Thyroid gland (tissue), 4 donors: Measurements from ENCODE around the gene ARMC5. TPM values are rescaled to one million over a fixed set of nuclear protein-coding genes. Genes with fewer than 3 reads are reported as not detected.
A peak's percentile ranks its signal among the peaks of the same experiment; 100 is the strongest.
"Not testable (repeated sequence)": the region's sequence is repeated elsewhere in the genome, so short reads cannot be mapped to it uniquely, and the experiment has no call there.

Experiments
- DNase-seq, 2 donors: peaks; one replicate each; pipeline ENCODE4 v3.0.0-alpha.2; 2019
- H3K27ac ChIP-seq, 3 donors: fragments of 200-600 bp; sonication (generic); 1 replicate in 2 of 3; 2 replicates in 1 of 3; pipeline ENCODE4 v1.5.1; 2016 to 2019; ENCODE audit warnings: mild to moderate bottlenecking in 1 of 3, moderate library complexity in 1 of 3
- H3K27me3 ChIP-seq: fragments of 200-600 bp; sonication (generic); one replicate; pipeline ENCODE4 v1.5.1; 2019
- H3K36me3 ChIP-seq, 2 donors: fragments of 200-600 bp; sonication (generic); one replicate each; pipeline ENCODE4 v1.5.1; 2016 to 2019
- H3K4me1 ChIP-seq, 2 donors: fragments of 200-600 bp; sonication (generic); one replicate each; pipeline ENCODE4 v1.5.1; 2017 to 2019
- H3K4me3 ChIP-seq, 3 donors: fragments of 200-600 bp; sonication (generic); replicated peaks in 1 of 3; 1 replicate in 2 of 3; 2 replicates in 1 of 3; pipeline ENCODE4 v1.5.1; 2016; ENCODE audit warnings: mild to moderate bottlenecking in 1 of 3
- H3K9me3 ChIP-seq: fragments of 200-600 bp; sonication (generic); one replicate; pipeline ENCODE4 v1.5.1; 2017
- CTCF ChIP-seq, 6 experiments: fragments of 200-600 bp in 3 of 6; fragments of 450-650 bp in 3 of 6; sonication (generic) in 3 of 6; IDR thresholded peaks; one replicate each; pipeline ENCODE4 v1.5.1; 2016 to 2019; ENCODE audit warnings: antibody characterized with exemption in 6 of 6, mild to moderate bottlenecking in 2 of 6, inconsistent platforms in 1 of 6, moderate library complexity in 1 of 6
- POLR2A ChIP-seq, 2 donors: fragments of 450-650 bp; IDR thresholded peaks; one replicate each; pipeline ENCODE4 v1.6.1; 2017; ENCODE audit warnings: antibody characterized with exemption in 2 of 2, mild to moderate bottlenecking in 2 of 2, moderate library complexity in 1 of 2
- WGBS, 2 donors: methylation state at CpG; one replicate each; pipeline ENCODE4 v1.1.5; 2017; 5-methylcytosine and 5-hydroxymethylcytosine counted together
- intact Hi-C: fragments of 100-400 bp; cut with DNase I; formaldehyde crosslinking; loops from one replicate; pipeline ENCODE4 v1.15.1; 2023
- total RNA-seq, 4 donors: library from RNA; depleted of rRNA; stranded (reverse); fragments of >200 nt; gene quantifications; one replicate each; pipeline ENCODE4 v1.2.3, GENCODE V29; 2016

The ARMC5 gene
- total RNA-seq, 4 donors from 2014 or later = 13.2 to 18.0 (median 15.3) TPM

GRCh38 chr16:31501226-31501965 lies 42.1 kb downstream of the ARMC5 start:
- H3K9me3 ChIP-seq = no peaks in the 10 kb centered on the region
- no peak for TF ChIP-seq CTCF (IDR thresholded peaks at IDR 0.05)
- TF ChIP-seq POLR2A (IDR thresholded peaks at IDR 0.05) = no peak
- H3K4me1 ChIP-seq = peaks cover 7 to 44% of the 10 kb centered on the region in 2 donors
- no peak overlapping the region for H3K4me3 ChIP-seq
- DNase-seq = no peak
- 75 to 86% methylated on average over 3 of the region's 3 CpGs for WGBS, 2 donors
- intact Hi-C loops = no loop called here
- H3K27me3 ChIP-seq = no peaks in the 10 kb centered on the region
- no peak overlapping the region for H3K27ac ChIP-seq
- peaks cover 18 to 26% of the 10 kb centered on the region in 2 donors for H3K36me3 ChIP-seq

DNA sequence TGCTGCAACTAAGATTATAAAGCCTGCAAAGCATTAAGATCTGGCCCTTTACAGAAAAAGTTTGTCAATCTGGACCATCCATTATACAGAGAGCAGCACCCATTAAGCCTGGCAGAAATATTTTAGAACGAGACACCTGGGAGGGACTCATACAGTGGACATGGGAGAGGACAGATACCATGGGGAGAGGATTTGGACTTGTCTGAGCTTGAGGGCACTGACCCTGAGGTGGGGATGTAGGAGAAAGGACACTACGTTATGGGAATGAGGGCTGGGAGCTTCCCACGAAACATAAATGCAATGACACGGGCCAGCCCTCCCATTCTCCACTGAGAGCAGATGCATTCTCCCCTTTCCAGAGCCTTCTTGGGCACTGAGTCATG lies 42.7 kb downstream of the ARMC5 start:
- H3K9me3 ChIP-seq = no peaks in the 10 kb centered on the region
- H3K27ac ChIP-seq = no peak overlapping the region
- peaks cover 10 to 50% of the 10 kb centered on the region in 2 donors for H3K4me1 ChIP-seq
- H3K4me3 ChIP-seq = no peak overlapping the region
- peaks cover 14 to 22% of the 10 kb centered on the region in 2 donors for H3K36me3 ChIP-seq
- no peaks in the 10 kb centered on the region for H3K27me3 ChIP-seq
- intact Hi-C loops = no loop called here
- TF ChIP-seq POLR2A (IDR thresholded peaks at IDR 0.05) = no peak
- no peak for TF ChIP-seq CTCF (IDR thresholded peaks at IDR 0.05)
- WGBS, 2 donors = 95 to 97% methylated on average over 4 of the region's 4 CpGs
- no peak for DNase-seq

DNA sequence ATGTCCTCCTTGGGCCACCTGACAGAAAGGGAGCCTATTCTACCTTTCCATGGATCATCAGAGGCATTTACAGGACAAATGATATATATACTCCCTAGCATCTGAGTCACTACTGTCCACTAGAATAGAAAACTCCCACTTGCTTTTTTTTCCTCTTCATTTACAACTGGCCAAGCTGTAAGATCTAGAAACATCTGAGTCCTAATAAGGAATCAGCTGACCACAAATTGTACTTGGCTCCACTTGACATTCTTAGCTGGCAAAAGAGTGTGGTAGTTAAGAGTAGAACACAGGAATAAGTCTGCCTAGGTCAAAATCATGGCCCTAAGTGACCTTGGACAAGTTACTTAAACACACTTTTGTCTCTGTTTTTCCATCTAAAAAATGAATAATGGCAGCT lies 43.7 kb downstream of the ARMC5 start:
- H3K36me3 ChIP-seq = peaks cover 11 to 19% of the 10 kb centered on the region in 2 donors
- H3K9me3 ChIP-seq = no peaks in the 10 kb centered on the region
- DNase-seq = no peak
- H3K4me3 ChIP-seq = no peak overlapping the region
- H3K4me1 ChIP-seq = peaks cover 17 to 56% of the 10 kb centered on the region in 2 donors
- TF ChIP-seq CTCF (IDR thresholded peaks at IDR 0.05) (no peak), POLR2A (IDR thresholded peaks at IDR 0.05) (no peak)
- H3K27ac ChIP-seq = peak overlapping the region; percentile 45 to 82 (median 52)
- H3K27me3 ChIP-seq = no peaks in the 10 kb centered on the region
- intact Hi-C loops = no loop called here

- 92 to 93% methylated on average over 8 of the region's 8 CpGs for WGBS, 2 donors
- peaks cover 17 to 56% of the 10 kb centered on the region in 2 donors for H3K4me1 ChIP-seq
- intact Hi-C loops = not testable (repeated sequence)
Measured at GRCh38 chr16:31503555-31503954, 44.3 kb downstream of the ARMC5 start.

DNA sequence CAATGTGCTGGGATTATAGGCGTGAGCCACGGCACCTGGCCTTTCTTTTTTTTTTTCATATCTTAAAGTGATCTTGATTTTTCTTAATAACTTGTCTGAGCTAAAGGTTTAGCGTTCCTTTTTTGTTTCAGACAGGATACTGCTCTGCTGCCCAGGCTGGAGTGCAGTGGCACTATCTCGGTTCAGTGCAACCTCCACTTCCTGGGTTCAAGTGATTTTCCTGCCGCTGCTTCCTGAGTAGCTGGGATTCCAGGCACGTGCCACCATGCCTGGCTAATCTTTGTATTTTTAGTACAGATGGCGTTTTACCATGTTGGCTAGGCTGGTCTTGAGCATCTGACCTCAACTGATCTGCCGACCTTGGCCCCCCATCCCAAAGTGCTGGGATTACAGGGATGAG lies 44.9 kb downstream of the ARMC5 start:
- Histone ChIP-seq H3K4me3 (no peak overlapping the region), H3K36me3 (peaks cover 0 to 8% of the 10 kb centered on the region in 2 donors), H3K27ac (peak overlapping the region; percentile 42 to 52 (median 45)), H3K9me3 (no peaks in the 10 kb centered on the region), H3K27me3 (no peaks in the 10 kb centered on the region), H3K4me1 (peaks cover 20 to 57% of the 10 kb centered on the region in 2 donors)
- WGBS, 2 donors = 46 to 55% methylated on average over 8 of the region's 8 CpGs
- DNase-seq = peak; percentile 19 to 40
- no peak for TF ChIP-seq CTCF (IDR thresholded peaks at IDR 0.05)
- no peak for TF ChIP-seq POLR2A (IDR thresholded peaks at IDR 0.05)
- intact Hi-C loops = no loop called here

More at GRCh38 chr16:31503555-31503954, 44.3 kb downstream of the ARMC5 start:
- peaks cover 5 to 13% of the 10 kb centered on the region in 2 donors for H3K36me3 ChIP-seq
- not testable (repeated sequence) for H3K4me3 ChIP-seq, DNase-seq, H3K9me3 ChIP-seq, H3K27me3 ChIP-seq
- peak overlapping the region; percentile 45 to 82 (median 52) for H3K27ac ChIP-seq
